Keratinocyte (primary cell): ENCODE measurements around the gene GRIA3. TPM values are rescaled to one million over a fixed set of nuclear protein-coding genes. Genes with fewer than 3 reads are reported as not detected.

ENCODE experiments used
- DNase-seq: peaks from one replicate; pipeline ENCODE4 v3.0.0-alpha.2; 2011; ENCODE audit warnings: low read depth, missing footprints, low spot score
- FAIRE-seq: peaks from 2 replicates; lab custom pipeline; 2011; peaks lifted over from hg19 to GRCh38; lab: Jason Lieb, UNC
- H2AFZ ChIP-seq: 2 replicates; pipeline ENCODE4 v1.6.0; 2012; ENCODE audit warnings: low read length, control low read depth, inconsistent platforms; ENCODE audit not compliant: control insufficient read depth
- H3K27ac ChIP-seq: 2 replicates; pipeline ENCODE4 v1.5.1; 2011; ENCODE audit warnings: low read length; ENCODE audit not compliant: control insufficient read depth, insufficient read depth
- H3K27me3 ChIP-seq: 3 replicates; pipeline ENCODE4 v1.6.0; 2011; ENCODE audit warnings: low read length; ENCODE audit not compliant: control insufficient read depth, insufficient read depth; ENCODE audit errors: extremely low read depth
- H3K36me3 ChIP-seq, 2 experiments: 2 replicates in 1 of 2; 3 replicates in 1 of 2; pipeline ENCODE4 v1.5.1; 2011; ENCODE audit warnings: low read length in 2 of 2, mild to moderate bottlenecking in 1 of 2; ENCODE audit not compliant: control insufficient read depth in 2 of 2, insufficient read depth in 2 of 2; ENCODE audit errors: extremely low read depth in 1 of 2
- H3K4me1 ChIP-seq: 3 replicates; pipeline ENCODE4 v1.5.1; 2011; ENCODE audit warnings: low read length; ENCODE audit not compliant: control insufficient read depth, insufficient read depth; ENCODE audit errors: extremely low read depth
- H3K4me2 ChIP-seq: 3 replicates; pipeline ENCODE4 v1.6.0; 2011; ENCODE audit warnings: low read depth, low read length; ENCODE audit not compliant: control insufficient read depth, insufficient read depth; ENCODE audit errors: extremely low read depth
- H3K4me3 ChIP-seq, 3 experiments: fragments of 200-600 bp in 1 of 3; sonication (generic) in 1 of 3; 2 replicates in 2 of 3; 3 replicates in 1 of 3; pipeline ENCODE4 v1.5.1; 2011 to 2016; ENCODE audit warnings: low read length in 3 of 3, mild to moderate bottlenecking in 3 of 3, control low read depth in 2 of 3, inconsistent platforms in 1 of 3, low read depth in 1 of 3, mixed read lengths in 1 of 3, mixed run types in 1 of 3, moderate library complexity in 1 of 3; ENCODE audit not compliant: control insufficient read depth in 2 of 3, insufficient read depth in 2 of 3; ENCODE audit errors: extremely low read depth in 1 of 3
- H3K79me2 ChIP-seq: 2 replicates; pipeline ENCODE4 v1.6.0; 2012; ENCODE audit warnings: low read length; ENCODE audit not compliant: control insufficient read depth, insufficient read depth
- H3K9ac ChIP-seq: 3 replicates; pipeline ENCODE4 v1.6.0; 2011; ENCODE audit warnings: low read length; ENCODE audit not compliant: control insufficient read depth, insufficient read depth; ENCODE audit errors: extremely low read depth
- H3K9me1 ChIP-seq: 3 replicates; pipeline ENCODE4 v1.6.0; 2011; ENCODE audit warnings: low read length; ENCODE audit not compliant: control insufficient read depth, insufficient read depth; ENCODE audit errors: extremely low read depth
- H3K9me3 ChIP-seq: 2 replicates; pipeline ENCODE4 v1.5.1; 2012; ENCODE audit warnings: low read depth, low read length; ENCODE audit not compliant: control insufficient read depth
- H4K20me1 ChIP-seq: 3 replicates; pipeline ENCODE4 v1.6.0; 2011; ENCODE audit warnings: low read length; ENCODE audit not compliant: control insufficient read depth, insufficient read depth; ENCODE audit errors: extremely low read depth
- CTCF ChIP-seq, 3 experiments: IDR thresholded peaks in 1 of 3; conservative IDR thresholded peaks in 1 of 3; optimal IDR thresholded peaks in 1 of 3; 2 replicates in 2 of 3; 3 replicates in 1 of 3; pipeline versions ENCODE3 to v1.5.1; 2011; ENCODE audit warnings: low read length in 3 of 3, mild to moderate bottlenecking in 3 of 3, moderate library complexity in 2 of 3, control low read depth in 1 of 3, inconsistent platforms in 1 of 3; ENCODE audit not compliant: insufficient read depth in 2 of 3; ENCODE audit errors: extremely low read depth in 1 of 3
- EZH2 ChIP-seq: IDR thresholded peaks from one replicate; pipeline ENCODE4 v1.6.1; 2012; ENCODE audit warnings: inconsistent platforms, mild to moderate bottlenecking, low read length, moderate library complexity
- dilution Hi-C: fragments of 300-500 bp; cut with MboI; formaldehyde crosslinking; loops from one replicate; pipeline ENCODE4 v1.7.0; 2020; ENCODE audit warnings: low sequenced_read_pairs; ENCODE audit not compliant: extremely low pct_ligation_motif_present
- polyA plus RNA-seq, 5 experiments: library from polyadenylated mRNA; depleted of rRNA in 3 of 5; stranded (reverse) in 3 of 5; stranded (forward) in 1 of 5; unstranded in 1 of 5; fragments of >200 nt; gene quantifications; 1 replicate in 1 of 5; 2 replicates in 3 of 5; 3 replicates in 1 of 5; pipeline versions ENCODE4 v1.2.1 to v1.2.3, GENCODE V29; 2011 to 2012; ENCODE audit warnings: missing spikeins in 2 of 5, low read depth in 1 of 5, low replicate concordance in 1 of 5

The GRIA3 gene
- polyA plus RNA-seq, 1 donor (not counting 4 experiments of a cell fraction or from before 2014, with no cell fraction given): not detected

- H3K36me3 ChIP-seq: no peaks in the 10 kb centered on the region
- no peak for FAIRE-seq
- no peaks in the 10 kb centered on the region for H4K20me1 ChIP-seq
- H3K4me3 ChIP-seq: no peak overlapping the region
- no peak for TF ChIP-seq EZH2
- no peak for TF ChIP-seq CTCF (optimal IDR thresholded peaks at IDR 0.05 in 1 of 3, IDR thresholded peaks at IDR 0.05 in 1 of 3, conservative IDR thresholded peaks at IDR 0.05 in 1 of 3; ENCODE audit: extremely low read depth in 1 of 3, insufficient read depth in 2 of 3, low read length in 3 of 3)
- H3K4me2 ChIP-seq: no peak overlapping the region
- no peaks in the 10 kb centered on the region for H3K9me3 ChIP-seq
- H2AFZ ChIP-seq: no peak overlapping the region
- no peaks in the 10 kb centered on the region for H3K79me2 ChIP-seq
- H3K4me1 ChIP-seq: no peaks in the 10 kb centered on the region
- dilution Hi-C loops: no loop called here
- no peak overlapping the region for H3K27ac ChIP-seq
- H3K27me3 ChIP-seq: no peaks in the 10 kb centered on the region
- no peaks in the 10 kb centered on the region for H3K9me1 ChIP-seq
- no peak overlapping the region for H3K9ac ChIP-seq
- no peak for DNase-seq
Observed at GRCh38 chrX:123210252-123210651, 26.2 kb downstream of the GRIA3 start.

- Histone ChIP-seq H3K9ac (no peak overlapping the region), H2AFZ (no peak overlapping the region), H3K4me3 (no peak overlapping the region), H3K79me2 (no peaks in the 10 kb centered on the region), H3K36me3 (no peaks in the 10 kb centered on the region), H3K4me2 (no peak overlapping the region), H3K9me3 (no peaks in the 10 kb centered on the region), H3K9me1 (no peaks in the 10 kb centered on the region), H3K4me1 (no peaks in the 10 kb centered on the region), H4K20me1 (no peaks in the 10 kb centered on the region), H3K27ac (no peak overlapping the region), H3K27me3 (no peaks in the 10 kb centered on the region)
- FAIRE-seq (no peak), DNase-seq (no peak)
- dilution Hi-C loops: no loop called here
- no peak for TF ChIP-seq CTCF (optimal IDR thresholded peaks at IDR 0.05 in 1 of 3, IDR thresholded peaks at IDR 0.05 in 1 of 3, conservative IDR thresholded peaks at IDR 0.05 in 1 of 3; ENCODE audit: extremely low read depth in 1 of 3, insufficient read depth in 2 of 3, low read length in 3 of 3)
- TF ChIP-seq EZH2: no peak
Observed at GRCh38 chrX:123215397-123216089, 31.5 kb downstream of the GRIA3 start.
